Endometrium (tissue), 2 donors: ENCODE data around the gene PCBP3.
"Not testable (repeated sequence)": the region's sequence is repeated elsewhere in the genome, so short reads cannot be mapped to it uniquely, and the experiment has no call there.

Experiments
- FAIRE-seq: peaks from 2 replicates; lab custom pipeline; 2012; peaks lifted over from hg19 to GRCh38; lab: Jason Lieb, UNC
- donor health status: control.
- donor health status: control.

The PCBP3 gene

GRCh38 chr21:45643021-45643980 lies at the start of gene PCBP3:
TSS of gene PCBP3 (plus strand) at chr21:45643725. CDS start at chr21:45850086, 206,361 bp downstream.
- no peak for FAIRE-seq

GRCh38 chr21:45594721-45595489 lies 48.6 kb upstream of the PCBP3 start:
- no peak for FAIRE-seq

- no peak for FAIRE-seq
Measured at GRCh38 chr21:45595574-45596295, 47.8 kb upstream of the PCBP3 start.

GRCh38 chr21:45596704-45597318 lies 46.7 kb upstream of the PCBP3 start:
- no peak for FAIRE-seq

- no peak for FAIRE-seq
Measured at GRCh38 chr21:45598109-45598508, 45.4 kb upstream of the PCBP3 start.

GRCh38 chr21:45598666-45599065 lies 44.9 kb upstream of the PCBP3 start:
- FAIRE-seq = no peak

- FAIRE-seq = no peak
Measured at GRCh38 chr21:45599146-45599581, 44.4 kb upstream of the PCBP3 start.

GRCh38 chr21:45600248-45600647 lies 43.3 kb upstream of the PCBP3 start:
- no peak for FAIRE-seq

- FAIRE-seq = no peak
Measured at GRCh38 chr21:45601551-45601950, 42.0 kb upstream of the PCBP3 start.

- FAIRE-seq = no peak
Measured at GRCh38 chr21:45602106-45602505, 41.4 kb upstream of the PCBP3 start.

GRCh38 chr21:45603481-45603880 lies 40.0 kb upstream of the PCBP3 start:
- FAIRE-seq = no peak

GRCh38 chr21:45604681-45605080 lies 38.8 kb upstream of the PCBP3 start:
- not testable (repeated sequence) for FAIRE-seq

GRCh38 chr21:45607021-45607908 lies 36.3 kb upstream of the PCBP3 start:
- no peak for FAIRE-seq

- FAIRE-seq = no peak
Measured at GRCh38 chr21:45607909-45608295, 35.6 kb upstream of the PCBP3 start.

GRCh38 chr21:45608747-45609470 lies 34.6 kb upstream of the PCBP3 start:
- not testable (repeated sequence) for FAIRE-seq

GRCh38 chr21:45609616-45610015 lies 33.9 kb upstream of the PCBP3 start:
- FAIRE-seq = not testable (repeated sequence)

- FAIRE-seq = no peak
Measured at GRCh38 chr21:45611296-45611695, 32.2 kb upstream of the PCBP3 start.

GRCh38 chr21:45611939-45612664 lies 31.4 kb upstream of the PCBP3 start:
- no peak for FAIRE-seq

GRCh38 chr21:45612665-45613019 lies 30.9 kb upstream of the PCBP3 start:
- FAIRE-seq = not testable (repeated sequence)
